ENCODE measurements around the gene SOWAHA.

- TF ChIP-seq POLR2AphosphoS5 (IDR thresholded peaks at IDR 0.05; ENCODE audit: low read depth, low read length) (no peak), POLR2A (IDR thresholded peaks at IDR 0.05; ENCODE audit: low read depth, low read length) (no peak)
These were observed 1.6 kb downstream of the SOWAHA start for GRCh38 chr5:132814503-132815294.
